T1000 (cell line): ENCODE data around the gene PLRG1.

Source experiments
- DNase-seq: peaks from one replicate; lab custom pipeline; 2025; ENCODE audit warnings: mixed read lengths; lab: John Stamatoyannopoulos, UW

The PLRG1 gene

DNA sequence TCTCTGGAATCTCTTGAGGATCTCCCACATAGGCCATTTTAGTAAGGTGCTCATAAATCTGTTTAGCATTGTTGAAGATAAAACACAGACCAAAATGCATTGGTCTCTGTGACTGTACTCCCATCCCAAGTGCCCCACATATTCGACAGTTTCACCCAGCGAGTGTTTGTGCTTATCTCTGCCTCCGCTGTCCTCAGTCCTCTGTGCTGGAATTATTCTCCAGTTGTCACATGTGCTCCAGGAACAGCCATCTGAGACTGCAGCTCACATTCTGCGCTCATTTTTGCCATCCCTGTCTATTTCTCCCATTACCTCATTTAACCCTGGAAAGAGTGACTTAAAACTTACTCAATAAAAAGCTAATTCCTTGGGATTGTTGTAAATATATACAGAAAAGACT is 31.0 kb downstream of the PLRG1 start:
- DNase-seq: no peak

DNA sequence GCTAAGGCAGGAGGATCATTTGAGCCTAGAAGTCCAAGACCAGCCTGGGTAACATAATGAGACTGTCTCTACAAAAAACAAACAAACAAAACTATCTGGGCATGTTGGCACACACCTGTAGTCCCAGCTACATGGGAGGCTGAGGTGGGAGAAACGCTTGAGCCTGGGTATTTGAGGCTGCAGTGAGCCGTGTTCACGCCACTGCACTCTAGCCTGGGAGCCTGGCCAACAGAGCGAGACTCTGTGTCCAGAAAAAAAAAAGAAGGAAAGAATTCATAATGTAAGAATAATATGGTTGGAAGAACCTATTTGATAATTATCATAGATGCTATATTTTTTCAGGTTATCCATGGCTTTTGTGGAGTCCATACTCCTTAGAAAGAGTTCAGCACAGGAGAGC is 32.6 kb downstream of the PLRG1 start:
- DNase-seq: no peak

- DNase-seq: no peak
Observed at GRCh38 chr4:154516318-154517029, 33.7 kb downstream of the PLRG1 start.

DNA sequence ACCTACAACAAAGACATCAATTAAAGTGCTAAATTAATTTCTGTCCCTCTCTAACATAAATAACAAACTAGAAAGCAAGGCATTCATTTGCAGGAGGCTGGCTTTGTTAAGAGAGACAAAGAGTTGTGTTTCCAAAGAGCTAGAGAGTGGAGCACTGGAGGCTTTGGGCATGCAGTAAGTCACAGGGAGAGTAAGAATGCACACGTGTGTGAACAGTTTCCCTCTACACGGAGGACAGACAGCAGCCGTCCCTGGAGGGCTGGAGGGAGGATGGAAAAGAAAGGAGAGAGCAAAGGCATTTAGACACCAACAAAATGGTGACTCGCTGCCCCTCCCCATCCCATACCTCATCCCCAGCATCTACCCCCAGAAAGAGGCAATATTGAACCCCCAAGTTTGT is 38.2 kb downstream of the PLRG1 start:
- DNase-seq: no peak

GRCh38 chr4:154511548-154511947 is 38.7 kb downstream of the PLRG1 start:
- DNase-seq: no peak

GRCh38 chr4:154507156-154507555 is 43.0 kb downstream of the PLRG1 start:
- DNase-seq: no peak

GRCh38 chr4:154506253-154506652 is 43.9 kb downstream of the PLRG1 start:
- DNase-seq: no peak

DNA sequence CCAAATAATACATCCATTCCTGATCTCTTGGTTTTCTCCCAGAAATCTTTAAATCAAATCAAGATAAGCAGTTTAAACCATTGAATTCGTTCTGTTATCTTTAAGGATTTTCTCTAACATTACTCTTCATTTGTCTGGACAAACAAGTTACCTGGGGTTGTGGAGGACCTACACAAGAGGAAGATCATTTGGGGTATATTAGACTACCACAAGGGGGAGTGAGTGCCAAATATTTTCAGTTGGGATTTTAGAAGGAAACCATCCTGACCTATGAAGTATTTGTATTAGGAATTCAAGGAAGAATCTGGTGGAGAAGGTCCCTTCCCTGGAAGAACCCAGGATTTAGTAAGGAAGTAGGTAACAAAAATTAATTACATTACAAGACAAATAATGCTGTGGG is 46.6 kb downstream of the PLRG1 start:
- no peak for DNase-seq

GRCh38 chr4:154502111-154502510 is 48.1 kb downstream of the PLRG1 start:
- no peak for DNase-seq

GRCh38 chr4:154497889-154498288 is 52.3 kb downstream of the PLRG1 start:
- no peak for DNase-seq

- no peak for DNase-seq
Observed at GRCh38 chr4:154495867-154496266, 54.3 kb downstream of the PLRG1 start.

- DNase-seq: no peak
Observed at GRCh38 chr4:154492288-154492687, 57.9 kb downstream of the PLRG1 start.

- peak; percentile 34 for DNase-seq
Observed at GRCh38 chr4:154491341-154492271, 58.6 kb downstream of the PLRG1 start, which contains the start of gene DCHS2. DCHS2 (minus strand) TSS chr4:154491799; CDS start chr4:154491355, 444 bp downstream.

GRCh38 chr4:154490583-154491340 is 59.4 kb downstream of the PLRG1 start:
- peak; percentile 35 for DNase-seq

DNA sequence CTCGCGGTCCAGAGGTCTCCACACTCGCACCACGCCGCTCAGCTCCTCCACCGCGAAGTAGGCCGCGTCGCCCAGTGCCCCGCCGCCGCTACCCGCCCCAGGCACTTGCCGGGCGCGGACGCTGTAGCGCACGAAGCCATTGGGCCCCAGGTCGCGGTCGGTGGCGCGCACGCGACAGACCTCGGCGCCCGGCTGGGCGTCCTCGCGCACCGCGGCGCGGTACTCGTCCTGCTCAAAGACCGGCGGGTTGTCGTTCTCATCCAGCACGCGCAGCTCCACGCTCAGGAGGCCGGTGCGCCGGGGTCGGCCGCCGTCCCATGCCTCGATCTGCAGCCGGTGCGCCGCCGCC is 60.0 kb downstream of the PLRG1 start:
- DNase-seq: no peak

DNA sequence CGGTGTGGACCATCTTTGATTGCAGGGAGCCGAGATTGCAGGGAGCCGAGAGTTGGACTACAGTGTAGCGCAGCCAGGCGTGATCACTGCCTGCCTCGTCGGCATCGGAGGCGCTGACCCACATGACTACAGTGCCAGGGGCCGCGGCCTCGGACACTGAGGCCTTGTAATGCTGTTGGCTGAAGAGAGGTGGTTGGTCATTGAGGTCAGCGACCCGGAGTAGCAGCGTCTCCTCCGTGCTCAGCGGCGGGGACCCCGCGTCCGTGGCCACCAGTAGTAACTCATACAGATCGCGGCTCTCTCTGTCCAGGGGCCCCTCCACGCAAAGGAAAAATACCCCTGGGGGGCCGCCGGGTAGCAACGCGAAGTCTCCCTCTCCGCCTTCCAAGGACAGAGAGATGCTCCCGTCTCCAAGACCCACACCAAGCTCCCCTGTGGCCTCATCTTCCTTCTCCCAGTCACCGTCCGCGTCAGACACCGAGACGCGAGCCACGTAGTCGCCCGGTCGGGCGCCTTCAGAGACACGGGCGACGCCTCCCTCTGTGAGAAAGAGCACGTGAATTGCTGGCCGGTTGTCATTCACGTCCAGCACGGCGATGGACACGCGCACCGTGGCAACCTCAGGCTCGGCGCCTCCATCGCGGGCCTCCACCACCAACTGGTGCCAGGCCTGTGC is 60.5 kb downstream of the PLRG1 start:
- DNase-seq: no peak

- DNase-seq: no peak
Observed at GRCh38 chr4:154487145-154487544, 63.1 kb downstream of the PLRG1 start.

- no peak for DNase-seq
Observed at GRCh38 chr4:154485127-154485773, 65.0 kb downstream of the PLRG1 start.
